ENCODE results near the gene SH3D19.

DNA sequence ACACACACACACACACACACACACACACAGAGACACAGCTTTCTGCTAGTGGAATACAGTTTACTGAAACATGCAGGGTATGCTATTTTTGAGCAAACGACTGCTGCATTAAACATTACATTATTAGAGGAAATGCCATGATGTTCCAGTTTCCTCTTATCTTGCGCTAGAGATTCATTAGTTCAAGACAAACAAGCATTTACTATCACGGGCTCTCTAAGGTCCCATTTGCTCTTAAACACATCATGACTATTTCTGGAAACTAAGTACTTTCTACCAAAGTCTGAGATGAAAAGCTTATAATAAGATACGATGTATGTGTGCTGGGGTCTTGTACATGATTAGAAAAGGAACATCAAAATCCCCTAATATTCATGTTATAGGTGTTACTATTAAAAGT lies 177.1 kb downstream of the SH3D19 start:
- TF ChIP-seq POLR2A (IDR thresholded peaks at IDR 0.05; ENCODE audit: low read depth, low read length) = no peak
- TF ChIP-seq MAFK (IDR thresholded peaks at IDR 0.05; ENCODE audit: low read depth, low read length) = no peak
- TF ChIP-seq, protein P1, sequence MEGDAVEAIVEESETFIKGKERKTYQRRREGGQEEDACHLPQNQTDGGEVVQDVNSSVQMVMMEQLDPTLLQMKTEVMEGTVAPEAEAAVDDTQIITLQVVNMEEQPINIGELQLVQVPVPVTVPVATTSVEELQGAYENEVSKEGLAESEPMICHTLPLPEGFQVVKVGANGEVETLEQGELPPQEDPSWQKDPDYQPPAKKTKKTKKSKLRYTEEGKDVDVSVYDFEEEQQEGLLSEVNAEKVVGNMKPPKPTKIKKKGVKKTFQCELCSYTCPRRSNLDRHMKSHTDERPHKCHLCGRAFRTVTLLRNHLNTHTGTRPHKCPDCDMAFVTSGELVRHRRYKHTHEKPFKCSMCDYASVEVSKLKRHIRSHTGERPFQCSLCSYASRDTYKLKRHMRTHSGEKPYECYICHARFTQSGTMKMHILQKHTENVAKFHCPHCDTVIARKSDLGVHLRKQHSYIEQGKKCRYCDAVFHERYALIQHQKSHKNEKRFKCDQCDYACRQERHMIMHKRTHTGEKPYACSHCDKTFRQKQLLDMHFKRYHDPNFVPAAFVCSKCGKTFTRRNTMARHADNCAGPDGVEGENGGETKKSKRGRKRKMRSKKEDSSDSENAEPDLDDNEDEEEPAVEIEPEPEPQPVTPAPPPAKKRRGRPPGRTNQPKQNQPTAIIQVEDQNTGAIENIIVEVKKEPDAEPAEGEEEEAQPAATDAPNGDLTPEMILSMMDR (conservative IDR thresholded peaks at IDR 0.05; ENCODE audit: low read depth, low read length) = no peak
- no peak for TF ChIP-seq CHD1 (IDR thresholded peaks at IDR 0.05; ENCODE audit: low read depth, low read length)
- TF ChIP-seq BHLHE40 (IDR thresholded peaks at IDR 0.05; ENCODE audit: low read depth, low read length) = no peak
- TF ChIP-seq, protein P2, sequence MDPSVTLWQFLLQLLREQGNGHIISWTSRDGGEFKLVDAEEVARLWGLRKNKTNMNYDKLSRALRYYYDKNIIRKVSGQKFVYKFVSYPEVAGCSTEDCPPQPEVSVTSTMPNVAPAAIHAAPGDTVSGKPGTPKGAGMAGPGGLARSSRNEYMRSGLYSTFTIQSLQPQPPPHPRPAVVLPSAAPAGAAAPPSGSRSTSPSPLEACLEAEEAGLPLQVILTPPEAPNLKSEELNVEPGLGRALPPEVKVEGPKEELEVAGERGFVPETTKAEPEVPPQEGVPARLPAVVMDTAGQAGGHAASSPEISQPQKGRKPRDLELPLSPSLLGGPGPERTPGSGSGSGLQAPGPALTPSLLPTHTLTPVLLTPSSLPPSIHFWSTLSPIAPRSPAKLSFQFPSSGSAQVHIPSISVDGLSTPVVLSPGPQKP (IDR thresholded peaks at IDR 0.05; ENCODE audit: borderline replicate concordance, low read depth, low read length) = no peak
- TF ChIP-seq RCOR1 (IDR thresholded peaks at IDR 0.05; ENCODE audit: insufficient replicate concordance, low read length) = no peak
- TF ChIP-seq MXI1 (IDR thresholded peaks at IDR 0.05; ENCODE audit: borderline replicate concordance, low read depth, low read length) = no peak
- no peak for TF ChIP-seq CEBPB (IDR thresholded peaks at IDR 0.05; ENCODE audit: low read depth, low read length)
- TF ChIP-seq, protein P3, sequence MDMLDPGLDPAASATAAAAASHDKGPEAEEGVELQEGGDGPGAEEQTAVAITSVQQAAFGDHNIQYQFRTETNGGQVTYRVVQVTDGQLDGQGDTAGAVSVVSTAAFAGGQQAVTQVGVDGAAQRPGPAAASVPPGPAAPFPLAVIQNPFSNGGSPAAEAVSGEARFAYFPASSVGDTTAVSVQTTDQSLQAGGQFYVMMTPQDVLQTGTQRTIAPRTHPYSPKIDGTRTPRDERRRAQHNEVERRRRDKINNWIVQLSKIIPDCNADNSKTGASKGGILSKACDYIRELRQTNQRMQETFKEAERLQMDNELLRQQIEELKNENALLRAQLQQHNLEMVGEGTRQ (IDR thresholded peaks at IDR 0.05; ENCODE audit: low read depth, low read length) = no peak
- TF ChIP-seq SMC3 (IDR thresholded peaks at IDR 0.05; ENCODE audit: low read depth, low read length) = no peak
- TF ChIP-seq MAZ (IDR thresholded peaks at IDR 0.05; ENCODE audit: borderline replicate concordance, low read depth, low read length) = no peak
- TF ChIP-seq RAD21 (IDR thresholded peaks at IDR 0.05; ENCODE audit: low read length) = no peak
- no peak for TF ChIP-seq RFX5 (IDR thresholded peaks at IDR 0.05; ENCODE audit: low read depth, low read length)
